Measurements from ENCODE around the gene ULBP3.

GRCh38 chr6:150072201-150072600 lies 3.3 kb upstream of the ULBP3 start:
- no peak for TF ChIP-seq POLR2AphosphoS5 (IDR thresholded peaks at IDR 0.05; ENCODE audit: control insufficient read depth, insufficient read depth, low read depth, low read length)
- TF ChIP-seq POLR2A (conservative IDR thresholded peaks at IDR 0.05): no peak
- no peak for TF ChIP-seq CTCF (IDR thresholded peaks at IDR 0.05 in 2 of 3, conservative IDR thresholded peaks at IDR 0.05 in 1 of 3; ENCODE audit: insufficient read depth in 2 of 3, low read depth in 1 of 3, low read length in 3 of 3)
- no peak for TF ChIP-seq TCF7L2 (IDR thresholded peaks at IDR 0.05; ENCODE audit: low read depth, low read length)
- no peak for TF ChIP-seq ID3 (CRISPR knock-in tag; IDR thresholded peaks at IDR 0.05)
- TF ChIP-seq ID3 (tag; IDR thresholded peaks at IDR 0.05): no peak
- TF ChIP-seq ZNF253 (CRISPR knock-in tag; conservative IDR thresholded peaks at IDR 0.05): no peak
- no peak for TF ChIP-seq BACH1 (tag; IDR thresholded peaks at IDR 0.05)
- no peak for TF ChIP-seq ZFP36 (IDR thresholded peaks at IDR 0.05; ENCODE audit: low read depth, low read length, partially characterized antibody)
- TF ChIP-seq GABPA (tag; conservative IDR thresholded peaks at IDR 0.05; ENCODE audit: low read depth): no peak
- peak; percentile 60; the same call in 1 of the 2 replicates for TF ChIP-seq SP1 (CRISPR knock-in tag; IDR thresholded peaks at IDR 0.05)
- TF ChIP-seq DMBX1 (CRISPR knock-in tag; IDR thresholded peaks at IDR 0.05; ENCODE audit: borderline replicate concordance): no peak
- TF ChIP-seq FOXM1 (IDR thresholded peaks at IDR 0.05; ENCODE audit: low read depth): no peak
- no peak for TF ChIP-seq FOXM1 (CRISPR knock-in tag; IDR thresholded peaks at IDR 0.05; ENCODE audit: low read depth)
